DOHH2 (cell line): ENCODE results near the gene DIP2C.

Source experiments
- H3F3A ChIP-seq: fragments of 200-600 bp; sonication (generic), shearing (Covaris generic); 2 replicates; pipeline ENCODE4 v1.6.0; 2016; ENCODE audit warnings: antibody characterized with exemption, mild to moderate bottlenecking; ENCODE audit not compliant: control insufficient read depth, insufficient read depth
- H3K27ac ChIP-seq: fragments of 200-600 bp; sonication (generic); 2 replicates; pipeline ENCODE4 v1.5.1; 2014; ENCODE audit warnings: low read depth, mild to moderate bottlenecking, low read length, moderate library complexity
- H3K27me3 ChIP-seq: fragments of 200-600 bp; sonication (generic); 2 replicates; pipeline ENCODE4 v1.6.1; 2014; ENCODE audit warnings: mild to moderate bottlenecking, low read length, mixed read lengths; ENCODE audit not compliant: control insufficient read depth
- H3K36me3 ChIP-seq: fragments of 200-600 bp; sonication (generic); 2 replicates; pipeline ENCODE4 v1.6.1; 2014; ENCODE audit warnings: mild to moderate bottlenecking, low read length, moderate library complexity, mixed read lengths; ENCODE audit not compliant: control insufficient read depth
- H3K4me1 ChIP-seq: fragments of 200-600 bp; sonication (generic); 2 replicates; pipeline ENCODE4 v1.6.1; 2014; ENCODE audit warnings: mild to moderate bottlenecking, low read length, mixed read lengths; ENCODE audit not compliant: control insufficient read depth
- H3K4me2 ChIP-seq: fragments of 200-600 bp; sonication (generic); 2 replicates; pipeline ENCODE4 v1.6.0; 2014; ENCODE audit warnings: mild to moderate bottlenecking, low read length, moderate library complexity
- H3K4me3 ChIP-seq: fragments of 200-600 bp; sonication (generic); 2 replicates; pipeline ENCODE4 v1.5.1; 2014; ENCODE audit warnings: mild to moderate bottlenecking, low read length, mixed read lengths
- H3K79me2 ChIP-seq: fragments of 200-600 bp; sonication (generic); 2 replicates; pipeline ENCODE4 v1.6.1; 2014; ENCODE audit warnings: mild to moderate bottlenecking, low read length, mixed read lengths; ENCODE audit not compliant: control insufficient read depth
- H3K9me2 ChIP-seq: fragments of 200-600 bp; sonication (generic); replicated peaks from 2 replicates; pipeline ENCODE4 v1.6.1; 2014; ENCODE audit warnings: mild to moderate bottlenecking, low read length, mixed read lengths; ENCODE audit not compliant: control insufficient read depth
- H3K9me3 ChIP-seq: fragments of 200-600 bp; sonication (generic); 2 replicates; pipeline ENCODE4 v1.6.1; 2014; ENCODE audit warnings: antibody characterized with exemption, low read length, mixed read lengths; ENCODE audit not compliant: control insufficient read depth, insufficient read depth
- H4K20me1 ChIP-seq: fragments of 200-600 bp; sonication (generic); 2 replicates; pipeline ENCODE4 v1.6.0; 2014; ENCODE audit warnings: low read depth, mild to moderate bottlenecking, antibody characterized with exemption, low read length, moderate library complexity; ENCODE audit not compliant: control insufficient read depth, insufficient read depth
- CTCF ChIP-seq: fragments of 200-600 bp; sonication (generic); IDR thresholded peaks from one replicate; pipeline ENCODE4 v1.5.1; 2014; ENCODE audit warnings: antibody characterized with exemption, mild to moderate bottlenecking, low read depth, low read length; ENCODE audit not compliant: poor library complexity, severe bottlenecking
- EZH2phosphoT487 ChIP-seq: fragments of 200-600 bp; sonication (generic); IDR thresholded peaks from 2 replicates; pipeline ENCODE4 v1.6.1; 2017; ENCODE audit warnings: borderline replicate concordance, mild to moderate bottlenecking, antibody characterized with exemption, low read length, moderate library complexity, mixed read lengths

Gene DIP2C

GRCh38 chr10:600234-600633, 89.2 kb downstream of the DIP2C start:
- no peak for TF ChIP-seq EZH2phosphoT487
- no peak for TF ChIP-seq CTCF
- Histone ChIP-seq H3K9me3 (no peaks in the 10 kb centered on the region), H4K20me1 (no peaks in the 10 kb centered on the region)

GRCh38 chr10:599767-600166, 89.7 kb downstream of the DIP2C start:
- Histone ChIP-seq H3K27me3 (no peaks in the 10 kb centered on the region), H3K4me2 (no peak overlapping the region), H3K27ac (no peak overlapping the region), H3F3A (no peaks in the 10 kb centered on the region), H3K9me2 (no peaks in the 10 kb centered on the region), H3K79me2 (no peaks in the 10 kb centered on the region), H3K4me3 (no peak overlapping the region), H3K36me3 (no peaks in the 10 kb centered on the region), H3K4me1 (peaks cover 7% of the 10 kb centered on the region; the same call in 1 of the 2 replicates), H3K9me3 (no peaks in the 10 kb centered on the region), H4K20me1 (no peaks in the 10 kb centered on the region)
- TF ChIP-seq EZH2phosphoT487: no peak
- no peak for TF ChIP-seq CTCF

More at GRCh38 chr10:600234-600633, 89.2 kb downstream of the DIP2C start:
- H3K4me1 ChIP-seq: peaks cover 7% of the 10 kb centered on the region; the same call in 1 of the 2 replicates
- no peak overlapping the region for H3K27ac ChIP-seq
- H3K79me2 ChIP-seq: no peaks in the 10 kb centered on the region
- H3K36me3 ChIP-seq: no peaks in the 10 kb centered on the region
- no peak overlapping the region for H3K4me2 ChIP-seq
- H3K4me3 ChIP-seq: no peak overlapping the region
- H3F3A ChIP-seq: no peaks in the 10 kb centered on the region
- H3K9me2 ChIP-seq: no peaks in the 10 kb centered on the region
- no peaks in the 10 kb centered on the region for H3K27me3 ChIP-seq

- Histone ChIP-seq H3K79me2 (no peaks in the 10 kb centered on the region), H4K20me1 (no peaks in the 10 kb centered on the region), H3K36me3 (no peaks in the 10 kb centered on the region), H3K27me3 (no peaks in the 10 kb centered on the region), H3K9me2 (no peaks in the 10 kb centered on the region), H3K4me2 (no peak overlapping the region), H3K4me3 (no peak overlapping the region), H3F3A (no peaks in the 10 kb centered on the region), H3K9me3 (no peaks in the 10 kb centered on the region), H3K27ac (no peak overlapping the region), H3K4me1 (peaks cover 7% of the 10 kb centered on the region; the same call in 1 of the 2 replicates)
- TF ChIP-seq CTCF (no peak), EZH2phosphoT487 (no peak)
These were observed 90.9 kb downstream of the DIP2C start for GRCh38 chr10:598415-599170.
